T47D (cell line): ENCODE data around the gene EFCAB12.

Source experiments
- DNase-seq, 2 experiments: peaks; one replicate each; pipeline versions ENCODE4 v3.0.0 to v3.0.0-alpha.2; 2011 to 2012; ENCODE audit warnings: low read depth in 1 of 2, low spot score in 1 of 2
- JUND ChIP-seq: IDR thresholded peaks from 2 replicates; pipeline ENCODE4 v1.6.1; 2012; ENCODE audit warnings: low read depth
- in situ Hi-C: cut with HindIII; loops from 2 replicates; pipeline ENCODE4 v1.10.0; 2016; ENCODE audit warnings: low sequenced_read_pairs, low pct_unique_long_range_greater_than_20kb

Gene EFCAB12

GRCh38 chr3:129461461-129462146, 33.2 kb upstream of the EFCAB12 start:
- TF ChIP-seq JUND: no peak
- peak in 1 of 2 experiments; percentile 20 for DNase-seq
- in situ Hi-C loops: no loop called here

DNA sequence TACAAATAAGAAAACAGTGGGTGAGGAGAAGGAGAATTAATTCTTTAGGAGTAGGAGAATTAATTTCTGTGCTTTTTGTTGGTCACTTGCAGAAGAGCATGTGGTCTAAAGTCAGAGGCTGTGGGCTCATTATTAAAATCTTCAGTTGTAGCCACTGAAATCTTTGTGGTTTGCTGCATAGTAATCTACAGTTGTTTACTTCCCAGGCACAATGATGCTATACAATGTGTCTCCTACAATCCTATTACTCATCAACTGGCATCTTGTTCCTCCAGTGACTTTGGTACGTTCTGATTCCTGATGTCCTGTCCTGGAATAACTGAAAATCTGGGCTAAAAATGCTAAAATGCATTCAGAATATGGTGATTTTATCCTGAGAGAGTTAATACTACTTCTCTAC, 32.6 kb upstream of the EFCAB12 start:
- in situ Hi-C loops: no loop called here
- no peak for DNase-seq
- TF ChIP-seq JUND: no peak

GRCh38 chr3:129460572-129460971, 32.1 kb upstream of the EFCAB12 start:
- DNase-seq: no peak
- no peak for TF ChIP-seq JUND
- in situ Hi-C loops: no loop called here

DNA sequence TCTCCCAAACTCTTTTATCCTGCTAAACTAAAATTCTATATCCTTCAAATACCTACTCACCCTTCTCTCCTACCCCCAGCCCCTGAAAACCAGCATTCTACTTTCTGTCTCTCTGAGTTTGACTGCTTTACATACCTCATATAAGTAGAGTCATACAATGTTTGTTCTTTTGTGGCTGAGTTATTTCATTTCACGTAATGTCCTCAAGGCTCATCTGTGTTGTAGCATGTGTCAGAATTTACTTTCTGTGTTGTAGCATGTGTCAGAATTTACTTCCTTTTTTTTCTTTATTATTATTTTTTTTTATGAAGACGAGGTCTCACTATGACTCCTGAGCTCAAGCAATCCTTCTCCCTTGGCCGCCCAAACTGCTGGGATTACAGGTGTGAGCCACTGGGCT, 31.7 kb upstream of the EFCAB12 start:
- no peak for TF ChIP-seq JUND
- no peak for DNase-seq
- in situ Hi-C loops: no loop called here

- no peak for TF ChIP-seq JUND
- in situ Hi-C loops: no loop called here
- DNase-seq: no peak
Observed at GRCh38 chr3:129453732-129454131, 25.3 kb upstream of the EFCAB12 start.

- no peak for TF ChIP-seq JUND
- in situ Hi-C loops: no loop called here
- no peak for DNase-seq
Observed at GRCh38 chr3:129449279-129450115, 21.1 kb upstream of the EFCAB12 start.

- peak in 1 of 2 experiments; percentile 53 for DNase-seq
- in situ Hi-C loops: no loop called here
Observed at GRCh38 chr3:129448186-129448895, 19.9 kb upstream of the EFCAB12 start.

DNA sequence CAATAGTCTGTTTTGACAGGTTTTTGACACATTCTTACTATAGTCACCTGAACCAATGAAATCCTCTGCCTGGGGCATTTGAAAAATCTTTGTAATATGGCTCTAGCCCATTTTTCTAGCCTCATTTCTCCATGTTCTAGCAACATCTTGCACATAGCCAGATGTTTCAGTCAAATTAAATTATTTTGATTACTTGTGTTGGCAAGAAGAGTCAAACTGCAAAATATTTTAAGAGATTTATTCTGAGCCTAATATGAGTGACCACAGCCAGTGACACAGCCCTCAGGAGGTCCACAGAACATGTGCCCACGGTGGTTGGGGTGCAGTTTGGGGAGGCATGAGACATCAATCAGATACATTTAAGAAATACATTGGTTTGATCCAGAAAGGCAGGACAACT, 18.5 kb upstream of the EFCAB12 start:
- DNase-seq: no peak
- no peak for TF ChIP-seq JUND
- in situ Hi-C loops: no loop called here

More at GRCh38 chr3:129448186-129448895, 19.9 kb upstream of the EFCAB12 start:
- no peak for TF ChIP-seq JUND

DNA sequence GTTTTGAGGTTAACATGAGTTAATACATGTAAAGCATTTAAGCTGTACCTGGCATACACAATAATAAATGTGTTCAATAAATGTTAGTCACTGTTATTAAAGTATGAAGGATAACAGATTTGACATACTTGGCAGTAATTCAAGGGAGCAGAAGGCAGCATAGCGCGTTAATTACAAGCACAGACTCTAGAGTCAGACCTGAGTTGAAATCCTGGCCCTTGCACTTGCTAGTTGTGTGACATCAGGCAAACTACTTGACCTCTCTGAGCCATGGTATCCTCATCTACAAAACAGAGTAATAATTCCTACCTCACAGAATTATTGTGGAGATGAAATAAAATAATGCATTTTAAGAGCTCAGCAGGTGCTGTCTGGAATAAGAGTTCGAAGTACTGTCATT, 17.0 kb upstream of the EFCAB12 start:
- in situ Hi-C loops: no loop called here
- no peak for DNase-seq
- TF ChIP-seq JUND: no peak

DNA sequence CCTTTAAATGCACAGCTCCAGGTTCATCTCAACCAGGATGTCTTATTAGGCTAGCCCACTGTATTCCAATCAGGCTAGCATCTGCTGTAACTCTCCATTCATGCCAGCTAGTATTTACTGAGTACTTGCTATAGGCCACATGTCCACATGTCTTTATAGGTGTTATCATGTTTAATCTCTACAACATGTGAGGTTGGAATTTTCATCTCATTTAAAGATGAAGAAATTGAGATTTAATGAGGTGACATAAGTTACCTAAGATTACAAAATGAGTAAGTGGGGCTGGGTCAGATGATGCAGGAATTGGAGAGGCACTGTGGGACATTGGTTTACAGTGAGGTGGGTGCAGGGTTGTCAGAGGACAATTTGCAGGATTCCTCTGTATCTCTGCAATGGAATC, 14.5 kb upstream of the EFCAB12 start:
- no peak for DNase-seq
- in situ Hi-C loops: no loop called here

GRCh38 chr3:129442486-129442885, 14.1 kb upstream of the EFCAB12 start:
- in situ Hi-C loops: no loop called here
- no peak for DNase-seq
- no peak for TF ChIP-seq JUND

More for the DNA sequence above, 14.5 kb upstream of the EFCAB12 start:
- TF ChIP-seq JUND: no peak

DNA sequence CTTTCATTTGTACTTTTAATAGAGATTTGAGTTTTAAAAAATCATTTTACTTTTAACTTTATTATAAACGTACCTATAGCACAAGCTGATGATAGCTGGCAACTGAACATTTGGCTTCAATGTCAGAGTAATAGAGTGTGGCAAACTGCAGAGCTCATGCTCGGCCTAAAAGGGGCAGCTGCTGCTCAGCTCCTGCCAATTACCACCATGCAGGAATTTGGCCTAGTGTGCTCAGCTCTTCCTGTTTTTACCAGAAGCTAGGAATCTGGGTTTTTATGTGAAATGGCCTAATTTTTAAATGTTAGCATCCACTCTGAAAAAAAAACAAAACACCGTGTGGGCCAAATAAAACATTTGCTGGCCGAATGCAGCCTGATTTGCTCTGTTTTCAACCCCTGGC, 13.3 kb upstream of the EFCAB12 start:
- no peak for TF ChIP-seq JUND
- in situ Hi-C loops: no loop called here
- DNase-seq: no peak

- no peak for TF ChIP-seq JUND
- DNase-seq: peak in 1 of 2 experiments; percentile 6
- in situ Hi-C loops: no loop called here
Observed at GRCh38 chr3:129441215-129441614, 12.8 kb upstream of the EFCAB12 start.
